Chondrocyte (in vitro differentiated cells): ENCODE measurements around the gene EPHX1. TPM values are rescaled to one million over a fixed set of nuclear protein-coding genes. Genes with fewer than 3 reads are reported as not detected.

Source experiments
- DNase-seq: peaks from one replicate; pipeline ENCODE4 v3.0.0; 2021; ENCODE audit warnings: mixed read lengths, low spot score
- H3K27ac Mint-ChIP-seq: one replicate; pipeline ENCODE4 v1.8.0; 2021; ENCODE audit warnings: mild to moderate bottlenecking, moderate library complexity, mixed read lengths; ENCODE audit not compliant: unreplicated experiment
- H3K27me3 Mint-ChIP-seq: 2 replicates; pipeline ENCODE4 v1.8.0; 2021; ENCODE audit warnings: low read depth, mixed read lengths
- H3K36me3 Mint-ChIP-seq: 2 replicates; pipeline ENCODE4 v1.8.0; 2021; ENCODE audit warnings: low read depth, mixed read lengths
- H3K4me1 Mint-ChIP-seq: 2 replicates; pipeline ENCODE4 v1.8.0; 2021; ENCODE audit warnings: low read depth, mild to moderate bottlenecking, mixed read lengths
- H3K4me3 Mint-ChIP-seq: one replicate; pipeline ENCODE4 v1.8.0; 2021; ENCODE audit warnings: mild to moderate bottlenecking, moderate library complexity, mixed read lengths; ENCODE audit not compliant: unreplicated experiment
- H3K9me3 Mint-ChIP-seq: 2 replicates; pipeline ENCODE4 v1.8.0; 2021; ENCODE audit warnings: low read depth, mixed read lengths
- total RNA-seq: library from RNA; stranded (reverse); gene quantifications from 3 replicates; pipeline ENCODE4 v1.2.1, GENCODE V29; 2021
- TF ChIP-seq, protein P1 (sequence below): fragments of 200-600 bp; sonication (generic); IDR thresholded peaks from 2 replicates; pipeline ENCODE4 v1.5.0; 2021; ENCODE audit warnings: antibody characterized with exemption, mild to moderate bottlenecking, moderate library complexity

The EPHX1 gene
- total RNA-seq, 1 donor from 2014 or later: 69.1 TPM

DNA sequence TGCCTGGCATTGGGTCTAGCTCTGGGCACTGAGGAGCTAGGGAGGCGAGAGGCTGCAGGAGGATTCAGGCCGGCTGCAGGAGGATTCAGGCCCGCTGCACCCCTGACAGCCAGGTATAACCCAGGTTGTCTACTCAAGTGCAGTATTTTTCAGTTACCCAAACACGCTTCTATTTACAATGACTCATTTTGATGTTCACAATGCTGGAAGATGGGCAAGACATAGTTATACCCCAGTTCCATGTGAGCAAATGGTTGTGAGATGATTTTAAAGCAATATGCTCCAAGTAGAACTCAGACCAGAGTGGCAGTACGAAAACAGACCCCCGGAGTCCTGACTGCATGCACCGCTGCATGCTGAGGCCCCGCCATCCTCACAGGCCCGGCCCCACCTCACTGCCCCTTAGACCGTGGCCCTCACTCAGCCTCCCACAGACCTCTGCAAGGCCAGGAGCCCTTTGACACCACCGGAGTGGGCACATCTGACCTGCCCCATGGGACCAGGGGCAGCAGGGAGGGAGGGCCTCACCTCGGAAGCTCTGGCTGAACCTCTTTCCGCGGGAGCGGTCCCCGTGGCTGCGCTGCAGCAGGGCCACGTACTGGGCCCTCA is 78.5 kb downstream of the EPHX1 start:
- no peak overlapping the region for H3K27ac Mint-ChIP-seq

DNA sequence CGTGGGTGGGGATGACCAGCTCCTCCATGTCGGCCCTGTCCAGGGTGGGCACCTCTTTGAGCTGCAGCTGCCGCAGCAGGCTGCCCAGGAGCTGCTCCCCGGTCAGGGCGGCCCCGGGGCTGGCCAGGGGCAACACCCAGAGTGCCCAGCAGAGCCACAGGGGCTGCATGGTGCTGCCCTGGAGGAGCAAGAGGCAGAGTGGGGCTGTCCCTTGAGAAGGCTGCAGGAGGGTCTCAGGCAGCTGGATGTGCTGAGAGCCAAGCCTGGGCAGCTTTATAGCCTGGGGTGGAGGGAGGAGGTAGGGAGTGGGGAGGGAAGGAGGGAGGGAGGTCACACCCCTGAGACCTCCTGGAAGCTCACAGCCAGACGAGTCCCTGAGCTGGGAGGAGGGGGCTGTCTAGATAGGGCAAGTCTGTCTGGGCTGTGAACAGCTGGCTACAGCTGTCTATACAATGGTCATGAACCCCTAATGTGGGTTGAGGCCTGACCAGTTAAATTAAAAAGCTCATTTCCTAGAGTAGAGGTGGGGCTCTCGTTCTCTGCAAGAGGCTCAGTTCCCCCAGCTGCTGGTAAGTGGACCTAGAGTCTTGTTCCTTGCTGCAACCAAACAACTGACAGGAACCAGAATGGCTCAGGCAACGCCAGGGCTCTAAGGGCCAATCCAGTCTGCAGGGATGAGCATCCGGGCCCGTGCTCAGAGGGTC is 79.1 kb downstream of the EPHX1 start, which contains the start of gene LEFTY1:
LEFTY1 (minus strand) TSS at position 249 of the 704 bp plus-strand sequence; CDS start at position 169, 80 bp downstream.
- no peak for DNase-seq
- peaks cover under 1% of the 10 kb centered on the region for H3K4me1 Mint-ChIP-seq
- H3K4me3 Mint-ChIP-seq: no peak within 1 kb of the TSS

More for the DNA sequence above, 78.5 kb downstream of the EPHX1 start:
- Mint-ChIP-seq H3K36me3 (no peaks in the 10 kb centered on the region), H3K9me3 (no peaks in the 10 kb centered on the region), H3K4me1 (peaks cover 5% of the 10 kb centered on the region), H3K27me3 (no peaks in the 10 kb centered on the region), H3K4me3 (no peak overlapping the region)
- no peak for DNase-seq
- TF ChIP-seq, protein P1, sequence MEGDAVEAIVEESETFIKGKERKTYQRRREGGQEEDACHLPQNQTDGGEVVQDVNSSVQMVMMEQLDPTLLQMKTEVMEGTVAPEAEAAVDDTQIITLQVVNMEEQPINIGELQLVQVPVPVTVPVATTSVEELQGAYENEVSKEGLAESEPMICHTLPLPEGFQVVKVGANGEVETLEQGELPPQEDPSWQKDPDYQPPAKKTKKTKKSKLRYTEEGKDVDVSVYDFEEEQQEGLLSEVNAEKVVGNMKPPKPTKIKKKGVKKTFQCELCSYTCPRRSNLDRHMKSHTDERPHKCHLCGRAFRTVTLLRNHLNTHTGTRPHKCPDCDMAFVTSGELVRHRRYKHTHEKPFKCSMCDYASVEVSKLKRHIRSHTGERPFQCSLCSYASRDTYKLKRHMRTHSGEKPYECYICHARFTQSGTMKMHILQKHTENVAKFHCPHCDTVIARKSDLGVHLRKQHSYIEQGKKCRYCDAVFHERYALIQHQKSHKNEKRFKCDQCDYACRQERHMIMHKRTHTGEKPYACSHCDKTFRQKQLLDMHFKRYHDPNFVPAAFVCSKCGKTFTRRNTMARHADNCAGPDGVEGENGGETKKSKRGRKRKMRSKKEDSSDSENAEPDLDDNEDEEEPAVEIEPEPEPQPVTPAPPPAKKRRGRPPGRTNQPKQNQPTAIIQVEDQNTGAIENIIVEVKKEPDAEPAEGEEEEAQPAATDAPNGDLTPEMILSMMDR: no peak

DNA sequence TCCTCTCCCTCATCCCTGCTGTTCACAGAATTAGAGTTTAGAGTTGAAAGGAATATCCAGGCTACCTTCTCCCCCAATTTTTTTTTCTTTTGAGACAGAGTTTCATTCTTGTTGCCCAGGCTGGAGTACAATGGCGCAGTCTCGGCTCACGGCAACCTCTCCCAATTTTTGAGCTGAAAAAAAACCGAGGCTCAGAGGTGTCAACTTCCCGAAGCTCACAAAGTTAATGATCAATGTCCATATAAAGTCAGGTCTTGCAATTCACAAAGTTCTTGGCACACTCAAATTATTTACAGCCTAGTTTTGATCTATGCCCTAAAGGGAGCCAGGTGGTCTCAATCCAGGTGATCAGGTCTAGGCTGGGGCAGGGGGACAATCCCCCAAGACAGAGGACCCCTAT is 79.8 kb downstream of the EPHX1 start:
- H3K27me3 Mint-ChIP-seq: no peaks in the 10 kb centered on the region
- no peak for DNase-seq
- H3K36me3 Mint-ChIP-seq: no peaks in the 10 kb centered on the region
- no peaks in the 10 kb centered on the region for H3K4me1 Mint-ChIP-seq
- TF ChIP-seq, protein P1: no peak
- no peaks in the 10 kb centered on the region for H3K9me3 Mint-ChIP-seq
- H3K27ac Mint-ChIP-seq: no peak overlapping the region
- H3K4me3 Mint-ChIP-seq: no peak overlapping the region

More for the DNA sequence above, 79.1 kb downstream of the EPHX1 start, which contains the start of gene LEFTY1:
- Mint-ChIP-seq H3K27ac (no peak within 1 kb of the TSS), H3K36me3 (no peaks in the 10 kb centered on the region), H3K9me3 (no peaks in the 10 kb centered on the region), H3K27me3 (no peaks in the 10 kb centered on the region)
- TF ChIP-seq, protein P1: no peak

DNA sequence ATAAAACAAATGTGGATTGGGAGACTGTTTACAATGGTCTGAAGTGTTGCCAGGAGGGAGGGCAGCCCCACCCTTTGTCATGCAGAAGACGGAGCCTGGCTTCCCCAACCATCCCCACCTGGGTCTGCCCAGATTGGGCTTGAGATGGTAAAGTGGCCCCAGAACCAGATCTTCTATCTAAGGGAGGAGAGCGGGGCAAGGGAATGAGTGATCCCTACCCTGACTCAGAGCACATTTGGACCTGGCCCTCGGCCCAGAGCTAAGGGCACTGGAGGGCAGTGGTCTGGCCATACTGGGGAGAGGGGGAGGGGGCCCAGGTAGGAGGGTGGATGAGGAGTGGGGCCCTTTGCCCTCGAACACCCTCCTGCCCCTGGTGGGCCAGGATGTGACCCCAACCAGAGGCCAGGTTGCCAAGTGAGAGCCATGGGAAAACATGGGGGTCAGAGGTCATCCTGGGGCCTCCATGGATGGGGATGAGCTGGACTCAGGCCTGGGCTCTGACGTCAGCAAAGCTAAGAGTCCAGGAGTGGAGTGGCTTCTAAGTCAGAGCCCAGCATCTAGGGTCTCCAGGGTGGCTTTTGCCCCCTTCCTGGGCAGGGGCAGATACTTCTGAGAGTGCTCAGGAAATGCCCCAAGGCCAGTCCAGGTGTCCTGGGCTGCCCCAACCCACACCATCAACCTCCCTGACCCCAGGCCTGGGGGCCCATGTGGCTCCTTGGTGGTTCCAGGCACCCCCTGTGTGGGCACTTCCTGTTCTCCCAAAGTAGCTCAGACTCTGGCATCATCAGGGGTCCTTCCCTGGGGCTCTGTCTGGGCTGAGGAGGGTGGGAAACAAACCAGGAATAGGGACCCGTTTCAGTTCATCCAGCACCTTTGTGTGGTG is 80.7 kb downstream of the EPHX1 start:
- TF ChIP-seq, protein P1: no peak
- no peaks in the 10 kb centered on the region for H3K9me3 Mint-ChIP-seq
- H3K4me3 Mint-ChIP-seq: no peak overlapping the region
- H3K36me3 Mint-ChIP-seq: no peaks in the 10 kb centered on the region
- no peaks in the 10 kb centered on the region for H3K27me3 Mint-ChIP-seq
- no peaks in the 10 kb centered on the region for H3K4me1 Mint-ChIP-seq
- DNase-seq: no peak
- no peak overlapping the region for H3K27ac Mint-ChIP-seq
